NCI-H146 (cell line): ENCODE data around the gene PRUNE2.

Experiments used
- DNase-seq: peaks from one replicate; lab custom pipeline; 2025; lab: John Stamatoyannopoulos, UW

Gene PRUNE2

DNA sequence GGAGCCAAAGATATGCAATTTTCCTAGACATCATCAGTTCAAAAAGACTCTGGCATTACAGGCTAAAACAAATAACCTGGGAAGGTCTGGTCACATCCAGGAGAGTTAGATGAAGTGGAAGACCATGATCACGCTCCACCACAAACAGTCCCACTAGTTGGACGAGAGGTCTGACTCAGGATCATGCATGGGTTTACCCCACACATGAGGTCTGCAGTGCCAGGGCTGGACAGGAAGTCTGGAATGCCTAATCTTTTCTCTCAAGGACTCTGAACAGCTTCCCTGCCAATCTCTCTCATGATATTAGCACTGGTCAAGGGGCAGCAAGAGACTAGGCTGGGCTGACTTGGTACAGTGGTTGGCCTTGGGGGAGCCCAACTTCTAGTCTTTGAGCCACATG lies 7.1 kb downstream of the PRUNE2 start:
- no peak for DNase-seq

GRCh38 chr9:76897804-76898525 lies 7.9 kb downstream of the PRUNE2 start:
- no peak for DNase-seq

DNA sequence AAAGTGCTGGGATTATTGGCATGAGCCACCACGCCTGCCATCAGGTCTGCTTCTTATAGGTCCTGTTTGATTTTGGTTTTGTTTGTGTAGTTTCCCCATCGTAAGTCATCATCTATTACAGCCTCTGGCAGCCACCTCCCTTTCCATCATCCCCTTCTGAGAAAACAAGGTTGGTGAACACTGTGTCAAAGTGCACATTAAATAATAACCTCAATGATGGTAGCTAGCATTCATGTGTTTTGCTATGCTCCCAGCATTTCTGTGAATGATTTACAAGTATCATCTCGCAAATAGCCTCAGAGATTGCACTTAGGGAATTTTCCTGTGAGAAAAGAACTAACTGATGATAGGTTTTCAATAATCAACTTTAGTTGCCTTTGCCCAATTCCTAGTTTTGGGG lies 9.9 kb downstream of the PRUNE2 start:
- DNase-seq = no peak

- no peak for DNase-seq
These were observed 10.7 kb downstream of the PRUNE2 start for GRCh38 chr9:76895186-76895585.

GRCh38 chr9:76894198-76894597 lies 11.7 kb downstream of the PRUNE2 start:
- no peak for DNase-seq

DNA sequence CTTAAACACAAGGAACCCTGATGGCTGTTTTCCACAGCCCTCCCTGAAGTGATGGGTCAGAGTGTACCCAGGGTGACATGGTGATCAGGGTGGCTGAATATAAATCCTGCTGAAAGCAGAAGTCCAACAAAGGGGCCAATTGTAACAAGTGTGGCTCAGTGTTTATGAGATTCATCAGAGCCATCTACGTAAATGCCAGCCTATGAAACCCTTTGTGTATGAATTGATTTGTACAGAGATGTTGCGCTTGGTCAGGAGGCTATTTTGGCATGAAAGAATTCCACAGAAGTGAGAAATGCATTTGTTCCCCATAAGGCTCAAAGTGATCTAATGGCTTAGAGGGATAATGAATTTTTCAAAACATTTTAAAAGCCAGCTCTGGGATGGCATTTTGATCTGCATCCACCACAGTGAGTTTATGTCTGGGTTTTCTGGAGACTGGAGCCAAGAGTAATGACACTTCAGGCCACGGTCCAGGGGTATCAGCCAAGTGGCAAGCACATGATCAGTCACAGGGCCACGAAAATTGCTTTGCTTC lies 12.4 kb downstream of the PRUNE2 start:
- DNase-seq = no peak

DNA sequence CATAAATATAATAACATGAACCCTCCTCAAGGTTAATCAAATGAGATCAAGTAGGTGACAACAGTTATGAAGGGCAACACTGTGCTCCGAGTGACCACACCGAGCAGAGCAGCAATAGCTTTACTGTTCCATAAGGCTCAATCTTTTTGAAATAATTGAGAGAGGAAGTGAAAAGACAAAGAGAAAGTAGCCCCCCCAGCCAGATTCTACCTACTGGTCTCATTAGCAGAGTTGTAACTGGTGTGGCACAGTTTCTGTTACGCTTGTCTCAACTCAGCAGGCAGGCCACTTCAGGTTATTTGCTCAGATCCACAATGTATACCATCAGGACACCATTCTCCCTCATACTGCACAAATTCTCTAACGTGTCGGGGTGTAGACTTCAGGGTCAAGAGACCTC lies 14.0 kb downstream of the PRUNE2 start:
- DNase-seq = peak; percentile 9

GRCh38 chr9:76891279-76891678 lies 14.6 kb downstream of the PRUNE2 start:
- DNase-seq = no peak

- DNase-seq = peak; percentile 23
These were observed 18.0 kb downstream of the PRUNE2 start for GRCh38 chr9:76887951-76888350.

GRCh38 chr9:76887003-76887821 lies 18.7 kb downstream of the PRUNE2 start:
- peak; percentile 8 for DNase-seq

GRCh38 chr9:76886318-76886717 lies 19.6 kb downstream of the PRUNE2 start:
- DNase-seq = no peak

GRCh38 chr9:76884823-76885222 lies 21.1 kb downstream of the PRUNE2 start:
- no peak for DNase-seq

GRCh38 chr9:76883341-76883855 lies 22.5 kb downstream of the PRUNE2 start:
- DNase-seq = no peak

DNA sequence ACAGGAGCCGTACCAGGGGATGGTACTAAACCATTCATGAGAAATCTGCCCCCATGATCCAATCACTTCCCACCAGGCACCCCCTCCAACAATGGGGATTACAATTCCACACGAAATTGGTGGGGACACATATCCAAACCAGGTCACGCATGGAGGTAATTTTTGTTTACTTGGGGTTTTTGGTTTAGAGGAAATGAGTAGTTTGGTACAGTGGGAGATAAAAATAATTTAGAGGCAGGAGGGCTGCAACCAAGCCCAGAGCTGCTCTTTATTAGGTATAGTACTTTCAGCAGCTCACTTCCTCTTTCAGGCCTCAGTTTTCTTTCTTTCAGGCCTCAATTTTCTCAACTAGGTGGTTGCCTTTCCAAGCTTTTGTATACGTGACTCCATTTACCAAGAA lies 23.2 kb downstream of the PRUNE2 start:
- DNase-seq = no peak

GRCh38 chr9:76880210-76880609 lies 25.7 kb downstream of the PRUNE2 start:
- no peak for DNase-seq

- no peak for DNase-seq
These were observed 27.0 kb downstream of the PRUNE2 start for GRCh38 chr9:76878933-76879332.

- DNase-seq = no peak
These were observed 28.0 kb downstream of the PRUNE2 start for GRCh38 chr9:76877961-76878360.

DNA sequence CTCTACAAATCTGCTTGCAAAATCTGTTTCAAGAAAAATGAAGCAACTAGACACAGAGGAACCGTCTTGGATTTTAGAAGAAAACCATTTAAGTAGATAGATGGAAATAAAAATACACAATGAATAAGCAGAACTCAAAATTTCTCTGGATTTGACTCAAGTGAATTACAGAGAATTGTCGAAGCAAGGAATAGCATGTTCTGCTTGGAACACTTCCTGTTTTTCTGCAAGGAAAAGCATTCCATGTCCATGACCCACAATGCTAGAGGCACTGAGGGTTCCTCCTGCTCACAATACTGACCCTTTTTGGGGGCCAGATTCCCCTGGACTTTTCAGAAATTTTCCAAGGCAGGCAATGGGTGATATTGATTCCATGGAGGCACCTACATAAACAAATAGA lies 29.8 kb downstream of the PRUNE2 start:
- DNase-seq = no peak

- DNase-seq = no peak
These were observed 32.1 kb downstream of the PRUNE2 start for GRCh38 chr9:76873821-76874220.

GRCh38 chr9:76873056-76873792 lies 32.7 kb downstream of the PRUNE2 start:
- peak; percentile 36 for DNase-seq

GRCh38 chr9:76868897-76869296 lies 37.0 kb downstream of the PRUNE2 start:
- peak; percentile 72 for DNase-seq

- no peak for DNase-seq
These were observed 39.2 kb downstream of the PRUNE2 start for GRCh38 chr9:76866689-76867088.
